Measurements from ENCODE around the gene TOMT.

Gene TOMT

DNA sequence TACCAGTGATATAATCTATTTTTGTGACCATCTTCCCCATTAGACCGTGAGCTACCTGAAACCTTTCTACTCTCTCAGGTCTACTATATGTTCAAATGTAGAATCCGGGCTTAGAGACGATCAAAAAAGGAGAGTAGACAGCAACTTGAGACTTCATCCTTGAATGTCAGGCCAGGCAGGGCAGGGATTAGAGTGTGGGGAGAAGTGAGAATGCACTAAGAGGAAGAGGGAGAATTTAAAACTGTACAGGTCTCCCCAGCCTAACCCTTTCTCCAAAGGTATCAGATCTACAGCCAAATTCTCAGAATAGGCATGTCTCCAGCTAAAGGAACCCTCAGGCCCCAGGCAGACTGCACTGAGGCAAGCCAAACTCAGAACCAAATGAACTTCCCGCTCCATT is 3.6 kb upstream of the TOMT start:
- Histone ChIP-seq H3K27ac (replicated peaks) (peak overlapping the region; percentile 100), H3K4me3 (replicated peaks; ENCODE audit: insufficient read depth, low read length) (peak overlapping the region; percentile 64), H3K27me3 (ENCODE audit: insufficient read depth, poor library complexity, severe bottlenecking) (no peaks in the 10 kb centered on the region)
- DNase-seq (ENCODE audit: low read depth in 1 of 2, low spot score in 1 of 2) = no peak
- peak; percentile 20; the same call in 1 of the 2 replicates for TF ChIP-seq SPI1 (IDR thresholded peaks at IDR 0.05; ENCODE audit: borderline replicate concordance, low read depth)
- no peak for TF ChIP-seq GABPA (IDR thresholded peaks at IDR 0.05; ENCODE audit: low read depth)

DNA sequence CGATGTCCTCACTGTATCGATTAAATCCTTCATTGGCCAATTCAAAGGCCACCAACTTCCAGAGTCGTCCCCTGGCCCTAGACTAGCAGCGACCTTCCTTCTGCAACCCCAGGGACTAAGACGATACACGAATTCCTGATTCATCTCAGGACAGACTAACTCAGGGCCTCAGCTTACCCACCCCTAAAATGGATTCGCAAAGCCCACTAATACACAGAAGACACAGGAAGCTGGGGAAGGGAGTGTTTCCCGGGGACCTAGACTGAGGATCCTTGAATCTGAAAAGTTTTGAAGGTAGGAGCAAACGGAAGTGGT is 3.1 kb upstream of the TOMT start:
- TF ChIP-seq POLR2AphosphoS5 (IDR thresholded peaks at IDR 0.05; ENCODE audit: low read depth) = no peak
- TF ChIP-seq, protein P1, sequence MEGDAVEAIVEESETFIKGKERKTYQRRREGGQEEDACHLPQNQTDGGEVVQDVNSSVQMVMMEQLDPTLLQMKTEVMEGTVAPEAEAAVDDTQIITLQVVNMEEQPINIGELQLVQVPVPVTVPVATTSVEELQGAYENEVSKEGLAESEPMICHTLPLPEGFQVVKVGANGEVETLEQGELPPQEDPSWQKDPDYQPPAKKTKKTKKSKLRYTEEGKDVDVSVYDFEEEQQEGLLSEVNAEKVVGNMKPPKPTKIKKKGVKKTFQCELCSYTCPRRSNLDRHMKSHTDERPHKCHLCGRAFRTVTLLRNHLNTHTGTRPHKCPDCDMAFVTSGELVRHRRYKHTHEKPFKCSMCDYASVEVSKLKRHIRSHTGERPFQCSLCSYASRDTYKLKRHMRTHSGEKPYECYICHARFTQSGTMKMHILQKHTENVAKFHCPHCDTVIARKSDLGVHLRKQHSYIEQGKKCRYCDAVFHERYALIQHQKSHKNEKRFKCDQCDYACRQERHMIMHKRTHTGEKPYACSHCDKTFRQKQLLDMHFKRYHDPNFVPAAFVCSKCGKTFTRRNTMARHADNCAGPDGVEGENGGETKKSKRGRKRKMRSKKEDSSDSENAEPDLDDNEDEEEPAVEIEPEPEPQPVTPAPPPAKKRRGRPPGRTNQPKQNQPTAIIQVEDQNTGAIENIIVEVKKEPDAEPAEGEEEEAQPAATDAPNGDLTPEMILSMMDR (IDR thresholded peaks at IDR 0.05; ENCODE audit: insufficient read depth, low read length) = no peak
- TF ChIP-seq, protein P2, sequence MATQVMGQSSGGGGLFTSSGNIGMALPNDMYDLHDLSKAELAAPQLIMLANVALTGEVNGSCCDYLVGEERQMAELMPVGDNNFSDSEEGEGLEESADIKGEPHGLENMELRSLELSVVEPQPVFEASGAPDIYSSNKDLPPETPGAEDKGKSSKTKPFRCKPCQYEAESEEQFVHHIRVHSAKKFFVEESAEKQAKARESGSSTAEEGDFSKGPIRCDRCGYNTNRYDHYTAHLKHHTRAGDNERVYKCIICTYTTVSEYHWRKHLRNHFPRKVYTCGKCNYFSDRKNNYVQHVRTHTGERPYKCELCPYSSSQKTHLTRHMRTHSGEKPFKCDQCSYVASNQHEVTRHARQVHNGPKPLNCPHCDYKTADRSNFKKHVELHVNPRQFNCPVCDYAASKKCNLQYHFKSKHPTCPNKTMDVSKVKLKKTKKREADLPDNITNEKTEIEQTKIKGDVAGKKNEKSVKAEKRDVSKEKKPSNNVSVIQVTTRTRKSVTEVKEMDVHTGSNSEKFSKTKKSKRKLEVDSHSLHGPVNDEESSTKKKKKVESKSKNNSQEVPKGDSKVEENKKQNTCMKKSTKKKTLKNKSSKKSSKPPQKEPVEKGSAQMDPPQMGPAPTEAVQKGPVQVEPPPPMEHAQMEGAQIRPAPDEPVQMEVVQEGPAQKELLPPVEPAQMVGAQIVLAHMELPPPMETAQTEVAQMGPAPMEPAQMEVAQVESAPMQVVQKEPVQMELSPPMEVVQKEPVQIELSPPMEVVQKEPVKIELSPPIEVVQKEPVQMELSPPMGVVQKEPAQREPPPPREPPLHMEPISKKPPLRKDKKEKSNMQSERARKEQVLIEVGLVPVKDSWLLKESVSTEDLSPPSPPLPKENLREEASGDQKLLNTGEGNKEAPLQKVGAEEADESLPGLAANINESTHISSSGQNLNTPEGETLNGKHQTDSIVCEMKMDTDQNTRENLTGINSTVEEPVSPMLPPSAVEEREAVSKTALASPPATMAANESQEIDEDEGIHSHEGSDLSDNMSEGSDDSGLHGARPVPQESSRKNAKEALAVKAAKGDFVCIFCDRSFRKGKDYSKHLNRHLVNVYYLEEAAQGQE (IDR thresholded peaks at IDR 0.05; ENCODE audit: insufficient replicate concordance, low read depth) = no peak
- no peak for TF ChIP-seq SPI1 (IDR thresholded peaks at IDR 0.05; ENCODE audit: borderline replicate concordance, low read depth)
- TF ChIP-seq GABPA (IDR thresholded peaks at IDR 0.05; ENCODE audit: low read depth) = no peak; the same call in 1 of the 2 replicates
- Histone ChIP-seq H3K4me3 (replicated peaks; ENCODE audit: insufficient read depth, low read length) (peak overlapping the region; percentile 64), H3K27ac (replicated peaks) (peak overlapping the region; percentile 100), H3K27me3 (ENCODE audit: insufficient read depth, poor library complexity, severe bottlenecking) (no peaks in the 10 kb centered on the region)
- no peak for DNase-seq (ENCODE audit: low read depth in 1 of 2, low spot score in 1 of 2)

DNA sequence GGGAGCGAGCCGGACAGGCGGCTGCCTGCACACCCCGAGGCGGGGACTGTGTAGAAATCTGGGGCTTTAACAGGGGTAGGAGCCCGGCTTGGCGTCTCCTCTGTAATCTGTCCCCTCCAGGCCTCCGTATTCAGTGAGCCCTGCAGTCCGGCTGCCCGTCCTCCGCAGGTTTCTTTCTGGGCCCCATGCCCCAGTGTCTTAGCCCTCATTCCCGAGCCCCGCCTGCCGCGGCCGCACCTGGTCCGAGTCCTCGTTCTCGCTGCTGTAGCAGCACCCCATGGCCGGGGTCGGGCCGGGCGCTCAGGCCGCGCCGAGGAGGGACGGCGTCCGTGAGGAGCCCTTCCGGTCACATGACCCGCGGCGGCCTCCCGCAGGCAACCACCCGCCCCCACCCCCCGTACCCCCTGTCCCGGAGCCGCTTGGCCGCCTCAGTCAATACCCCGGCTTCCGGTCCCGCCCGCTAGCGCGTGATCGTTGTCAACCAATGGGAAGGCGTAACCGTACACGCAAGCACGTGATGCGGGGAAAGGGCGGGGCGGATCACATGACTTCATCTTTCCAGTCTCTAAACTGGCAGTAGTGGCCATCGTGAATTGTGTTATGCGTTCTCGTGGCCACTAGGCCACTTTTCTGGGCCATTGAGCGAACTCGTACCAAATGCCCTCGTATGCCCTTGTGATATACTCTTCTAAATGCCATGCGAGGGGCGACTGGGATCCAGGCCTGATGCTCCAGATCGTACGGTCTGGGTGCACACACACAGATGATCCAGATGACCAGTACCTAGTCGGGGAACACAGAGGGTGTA is 2.6 kb upstream of the TOMT start, which contains the start of gene LAMTOR1:
LAMTOR1 (minus strand) TSS at position 352 of the 808 bp plus-strand sequence; CDS start at position 279, 73 bp downstream.
- TF ChIP-seq, protein P1 (IDR thresholded peaks at IDR 0.05; ENCODE audit: insufficient read depth, low read length) = peak; percentile 16
- peak; percentile 25; the same call in 1 of the 2 replicates for TF ChIP-seq SPI1 (IDR thresholded peaks at IDR 0.05; ENCODE audit: borderline replicate concordance, low read depth)
- TF ChIP-seq GABPA (IDR thresholded peaks at IDR 0.05; ENCODE audit: low read depth) = peak; percentile 74
- TF ChIP-seq, protein P2 (IDR thresholded peaks at IDR 0.05; ENCODE audit: insufficient replicate concordance, low read depth) = peak; percentile 24
- TF ChIP-seq POLR2AphosphoS5 (IDR thresholded peaks at IDR 0.05; ENCODE audit: low read depth) = peak; percentile 73
- peak; percentile 99 for DNase-seq (ENCODE audit: low read depth in 1 of 2, low spot score in 1 of 2)
- H3K27me3 ChIP-seq (ENCODE audit: insufficient read depth, poor library complexity, severe bottlenecking) = no peaks in the 10 kb centered on the region
- peak within 1 kb of the TSS; percentile 64 for H3K4me3 ChIP-seq (replicated peaks; ENCODE audit: insufficient read depth, low read length)
- H3K27ac ChIP-seq (replicated peaks) = peak within 1 kb of the TSS; percentile 100

DNA sequence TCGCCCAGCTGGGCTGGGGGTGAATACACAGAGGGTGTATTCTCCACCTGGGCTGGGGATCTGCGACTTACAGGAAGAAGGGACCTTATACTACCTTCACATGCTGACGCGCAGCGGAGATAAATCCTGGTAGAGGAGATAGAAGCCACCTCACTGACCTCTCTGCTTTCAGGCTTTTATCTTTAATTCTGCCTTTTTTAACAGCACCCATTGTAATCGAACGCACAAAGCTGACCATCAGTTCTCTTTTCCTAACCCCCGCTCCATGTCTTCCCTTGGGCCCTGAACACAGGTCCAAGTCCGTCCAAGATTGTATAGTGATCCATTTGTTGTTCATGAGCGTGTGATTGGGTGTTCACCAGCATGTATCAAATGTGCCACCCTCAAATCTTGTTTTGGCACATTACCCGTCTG is 2.0 kb upstream of the TOMT start:
- TF ChIP-seq, protein P1 (IDR thresholded peaks at IDR 0.05; ENCODE audit: insufficient read depth, low read length) = no peak
- TF ChIP-seq POLR2AphosphoS5 (IDR thresholded peaks at IDR 0.05; ENCODE audit: low read depth) = no peak
- no peak for TF ChIP-seq GABPA (IDR thresholded peaks at IDR 0.05; ENCODE audit: low read depth)
- TF ChIP-seq, protein P2 (IDR thresholded peaks at IDR 0.05; ENCODE audit: insufficient replicate concordance, low read depth) = no peak
- no peak for TF ChIP-seq SPI1 (IDR thresholded peaks at IDR 0.05; ENCODE audit: borderline replicate concordance, low read depth)
- Histone ChIP-seq H3K27ac (replicated peaks) (peak overlapping the region; percentile 100), H3K27me3 (ENCODE audit: insufficient read depth, poor library complexity, severe bottlenecking) (no peaks in the 10 kb centered on the region), H3K4me3 (replicated peaks; ENCODE audit: insufficient read depth, low read length) (no peak overlapping the region)
- DNase-seq (ENCODE audit: low read depth in 1 of 2, low spot score in 1 of 2) = no peak
